ENCODE results near the gene STK36. TPM values are rescaled to one million over a fixed set of nuclear protein-coding genes. Genes with fewer than 3 reads are reported as not detected.

The STK36 gene
- total RNA-seq, 1 donor from 2014 or later = 42.7 TPM

DNA sequence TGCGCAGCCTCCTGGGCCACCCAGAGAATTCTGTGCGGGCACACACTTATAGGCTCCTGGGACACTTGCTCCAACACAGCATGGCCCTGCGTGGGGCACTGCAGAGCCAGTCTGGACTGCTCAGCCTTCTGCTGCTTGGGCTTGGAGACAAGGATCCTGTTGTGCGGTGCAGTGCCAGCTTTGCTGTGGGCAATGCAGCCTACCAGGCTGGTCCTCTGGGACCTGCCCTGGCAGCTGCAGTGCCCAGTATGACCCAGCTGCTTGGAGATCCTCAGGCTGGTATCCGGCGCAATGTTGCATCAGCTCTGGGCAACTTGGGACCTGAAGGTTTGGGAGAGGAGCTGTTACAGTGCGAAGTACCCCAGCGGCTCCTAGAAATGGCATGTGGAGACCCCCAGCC lies 27.0 kb downstream of the STK36 start:
- DNase-seq (ENCODE audit: low spot score) = no peak
- H3K4me1 Mint-ChIP-seq (ENCODE audit: low read depth) = peaks cover 5% of the 10 kb centered on the region
- no peaks in the 10 kb centered on the region for H3K9me3 Mint-ChIP-seq (ENCODE audit: low read depth)
- peaks cover 25% of the 10 kb centered on the region for H3K36me3 Mint-ChIP-seq (ENCODE audit: low read depth)
- TF ChIP-seq, protein P1, sequence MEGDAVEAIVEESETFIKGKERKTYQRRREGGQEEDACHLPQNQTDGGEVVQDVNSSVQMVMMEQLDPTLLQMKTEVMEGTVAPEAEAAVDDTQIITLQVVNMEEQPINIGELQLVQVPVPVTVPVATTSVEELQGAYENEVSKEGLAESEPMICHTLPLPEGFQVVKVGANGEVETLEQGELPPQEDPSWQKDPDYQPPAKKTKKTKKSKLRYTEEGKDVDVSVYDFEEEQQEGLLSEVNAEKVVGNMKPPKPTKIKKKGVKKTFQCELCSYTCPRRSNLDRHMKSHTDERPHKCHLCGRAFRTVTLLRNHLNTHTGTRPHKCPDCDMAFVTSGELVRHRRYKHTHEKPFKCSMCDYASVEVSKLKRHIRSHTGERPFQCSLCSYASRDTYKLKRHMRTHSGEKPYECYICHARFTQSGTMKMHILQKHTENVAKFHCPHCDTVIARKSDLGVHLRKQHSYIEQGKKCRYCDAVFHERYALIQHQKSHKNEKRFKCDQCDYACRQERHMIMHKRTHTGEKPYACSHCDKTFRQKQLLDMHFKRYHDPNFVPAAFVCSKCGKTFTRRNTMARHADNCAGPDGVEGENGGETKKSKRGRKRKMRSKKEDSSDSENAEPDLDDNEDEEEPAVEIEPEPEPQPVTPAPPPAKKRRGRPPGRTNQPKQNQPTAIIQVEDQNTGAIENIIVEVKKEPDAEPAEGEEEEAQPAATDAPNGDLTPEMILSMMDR (IDR thresholded peaks at IDR 0.05) = no peak
- H3K27ac Mint-ChIP-seq (ENCODE audit: unreplicated experiment) = no peak overlapping the region
- H3K4me3 Mint-ChIP-seq (ENCODE audit: unreplicated experiment) = no peak overlapping the region
- H3K27me3 Mint-ChIP-seq (ENCODE audit: low read depth) = no peaks in the 10 kb centered on the region

DNA sequence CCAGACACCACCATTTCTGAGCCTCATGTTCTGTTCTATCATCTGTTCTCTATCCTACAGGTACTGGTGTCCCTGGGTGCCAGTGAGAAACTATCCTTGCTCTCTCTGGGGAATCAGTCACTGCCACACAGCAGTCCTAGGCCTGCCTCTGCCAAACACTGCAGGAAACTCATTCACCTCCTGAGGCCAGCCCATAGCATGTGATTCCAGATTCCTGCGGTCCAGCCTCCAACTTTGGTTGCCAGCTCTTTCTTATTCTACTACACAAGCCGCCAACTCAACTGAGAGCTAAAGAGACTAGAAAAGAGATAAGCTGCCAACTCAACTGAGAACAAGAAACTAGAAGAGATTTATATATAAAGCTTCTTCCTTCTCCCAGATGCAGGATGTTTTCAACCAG lies 29.9 kb downstream of the STK36 start:
- peaks cover 18% of the 10 kb centered on the region for H3K36me3 Mint-ChIP-seq (ENCODE audit: low read depth)
- H3K9me3 Mint-ChIP-seq (ENCODE audit: low read depth) = no peaks in the 10 kb centered on the region
- H3K27ac Mint-ChIP-seq (ENCODE audit: unreplicated experiment) = no peak overlapping the region
- no peak overlapping the region for H3K4me3 Mint-ChIP-seq (ENCODE audit: unreplicated experiment)
- DNase-seq (ENCODE audit: low spot score) = no peak
- H3K27me3 Mint-ChIP-seq (ENCODE audit: low read depth) = no peaks in the 10 kb centered on the region
- no peaks in the 10 kb centered on the region for H3K4me1 Mint-ChIP-seq (ENCODE audit: low read depth)
- TF ChIP-seq, protein P1 (IDR thresholded peaks at IDR 0.05) = no peak

DNA sequence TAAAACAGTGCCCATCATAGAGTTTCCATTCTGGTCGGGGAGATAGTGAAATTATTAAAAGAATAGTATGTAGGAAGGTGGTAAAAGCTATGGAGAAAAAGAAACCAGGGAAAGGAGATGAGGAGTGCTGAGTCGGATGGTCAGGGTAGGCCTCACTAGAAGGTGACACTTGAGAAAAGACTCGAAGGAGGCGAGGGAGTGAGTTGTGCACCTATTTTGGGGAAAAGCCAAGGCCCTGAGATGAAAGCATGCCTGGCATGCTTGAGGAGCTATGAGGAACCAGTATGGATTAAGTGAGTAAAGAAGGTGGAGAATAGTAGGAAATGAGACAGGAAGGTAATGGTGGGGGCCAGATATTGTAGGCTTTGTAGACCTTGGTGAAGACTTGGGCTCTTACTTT lies 31.5 kb downstream of the STK36 start:
- Mint-ChIP-seq H3K9me3 (ENCODE audit: low read depth) (no peaks in the 10 kb centered on the region), H3K27me3 (ENCODE audit: low read depth) (no peaks in the 10 kb centered on the region), H3K4me3 (ENCODE audit: unreplicated experiment) (no peak overlapping the region), H3K4me1 (ENCODE audit: low read depth) (no peaks in the 10 kb centered on the region), H3K27ac (ENCODE audit: unreplicated experiment) (no peak overlapping the region), H3K36me3 (ENCODE audit: low read depth) (peaks cover 15% of the 10 kb centered on the region)
- TF ChIP-seq, protein P1 (IDR thresholded peaks at IDR 0.05) = no peak
- DNase-seq (ENCODE audit: low spot score) = no peak

DNA sequence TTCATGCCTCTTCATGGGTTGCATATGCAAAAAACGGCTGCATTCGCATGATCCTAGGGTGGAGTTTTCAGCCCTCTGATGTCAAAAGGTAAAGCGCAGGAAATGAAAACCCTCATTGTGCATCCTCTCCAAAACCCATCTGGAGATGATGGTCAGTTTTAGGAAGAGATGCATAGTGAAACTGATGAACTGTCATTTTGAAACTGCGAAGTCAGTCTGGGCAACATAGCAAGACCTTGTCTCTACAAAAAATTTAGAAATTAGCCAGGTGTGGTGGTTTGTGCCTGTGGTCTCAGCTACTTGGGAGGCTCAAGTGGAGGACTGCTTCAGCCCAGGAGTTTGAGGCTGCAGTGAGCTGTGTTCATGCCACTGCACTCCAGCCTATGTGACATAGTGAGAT lies 36.2 kb downstream of the STK36 start:
- no peak for DNase-seq (ENCODE audit: low spot score)
- H3K9me3 Mint-ChIP-seq (ENCODE audit: low read depth) = no peaks in the 10 kb centered on the region
- H3K27me3 Mint-ChIP-seq (ENCODE audit: low read depth) = no peaks in the 10 kb centered on the region
- no peak overlapping the region for H3K27ac Mint-ChIP-seq (ENCODE audit: unreplicated experiment)
- H3K36me3 Mint-ChIP-seq (ENCODE audit: low read depth) = no peaks in the 10 kb centered on the region
- H3K4me1 Mint-ChIP-seq (ENCODE audit: low read depth) = peaks cover 10% of the 10 kb centered on the region
- TF ChIP-seq, protein P1 (IDR thresholded peaks at IDR 0.05) = no peak
- no peak overlapping the region for H3K4me3 Mint-ChIP-seq (ENCODE audit: unreplicated experiment)

DNA sequence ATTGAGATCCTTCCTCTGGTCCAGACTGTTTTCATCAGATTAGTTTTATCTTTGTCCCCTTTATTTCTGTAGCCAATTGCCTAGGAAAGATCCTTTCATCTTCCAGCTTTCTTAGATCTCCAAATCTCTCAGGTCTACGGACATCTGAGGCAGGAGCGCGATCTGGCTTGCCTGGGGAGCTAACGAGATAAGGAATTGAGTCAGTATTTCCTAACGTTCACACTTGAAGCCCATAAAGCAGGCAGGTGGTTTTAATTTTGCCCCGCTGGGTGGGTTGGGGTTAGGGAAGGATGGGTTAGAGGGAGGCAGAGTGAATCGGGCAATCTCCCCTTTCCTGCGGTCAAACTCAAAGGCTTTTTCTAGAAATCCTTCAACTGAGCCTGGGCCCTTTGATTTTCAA lies 38.0 kb downstream of the STK36 start:
- TF ChIP-seq, protein P1 (IDR thresholded peaks at IDR 0.05) = no peak
- no peaks in the 10 kb centered on the region for H3K36me3 Mint-ChIP-seq (ENCODE audit: low read depth)
- no peak for DNase-seq (ENCODE audit: low spot score)
- H3K27me3 Mint-ChIP-seq (ENCODE audit: low read depth) = no peaks in the 10 kb centered on the region
- H3K4me3 Mint-ChIP-seq (ENCODE audit: unreplicated experiment) = no peak overlapping the region
- H3K27ac Mint-ChIP-seq (ENCODE audit: unreplicated experiment) = no peak overlapping the region
- peaks cover 10% of the 10 kb centered on the region for H3K4me1 Mint-ChIP-seq (ENCODE audit: low read depth)
- no peaks in the 10 kb centered on the region for H3K9me3 Mint-ChIP-seq (ENCODE audit: low read depth)

Data from chondrocyte (in vitro differentiated cells).